ENCODE measurements around the gene KIF13A. TPM values are rescaled to one million over a fixed set of nuclear protein-coding genes. Genes with fewer than 3 reads are reported as not detected.

Gene KIF13A
- total and polyA plus RNA-seq, 2 experiments from 2014 or later = 8.4 to 28.2 TPM

GRCh38 chr6:17999425-17999824 is 12.0 kb upstream of the KIF13A start:
- DNase-seq (ENCODE audit: low spot score) = no peak
- Histone ChIP-seq H3K4me3 (no peak overlapping the region), H3K27ac (ENCODE audit: low read depth) (no peak overlapping the region), H3K79me2 (replicated peaks; ENCODE audit: insufficient read depth) (no peaks in the 10 kb centered on the region), H3K4me1 (ENCODE audit: insufficient read depth) (no peaks in the 10 kb centered on the region), H3K36me3 (ENCODE audit: insufficient read depth) (no peaks in the 10 kb centered on the region), H4K20me1 (replicated peaks; ENCODE audit: insufficient read depth) (no peaks in the 10 kb centered on the region), H3K9me2 (ENCODE audit: insufficient read depth) (0 out of 2 replicates have a peak, but pooled peaks cover 3% of the 10 kb centered on the region), H3K27me3 (ENCODE audit: insufficient read depth) (no peaks in the 10 kb centered on the region), H3F3A (replicated peaks; ENCODE audit: low read depth) (no peaks in the 10 kb centered on the region), H3K4me2 (no peak overlapping the region), H2AFZ (no peak overlapping the region)
- Mint-ChIP-seq H3K4me1 (no peaks in the 10 kb centered on the region; the same call in 2 of the 3 replicates), H3K27me3 (ENCODE audit: insufficient read depth, low read depth, poor library complexity) (peaks cover 4% of the 10 kb centered on the region), H3K4me3 (no peak overlapping the region), H3K9me3 (no peaks in the 10 kb centered on the region), H3K36me3 (ENCODE audit: low read depth) (no peaks in the 10 kb centered on the region), H3K27ac (no peak overlapping the region)
- no peak for ATAC-seq
- TF ChIP-seq CTCF (conservative IDR thresholded peaks at IDR 0.05; ENCODE audit: low read depth in 2 of 2) = no peak
- no peak for TF ChIP-seq REST (IDR thresholded peaks at IDR 0.05; ENCODE audit: unreplicated experiment)
- TF ChIP-seq STAT1 (IDR thresholded peaks at IDR 0.05; ENCODE audit: unreplicated experiment) = no peak
- TF ChIP-seq CREB1 (CRISPR knock-in tag; IDR thresholded peaks at IDR 0.05; ENCODE audit: low read depth) = no peak
- no peak for TF ChIP-seq EZH2 (IDR thresholded peaks at IDR 0.05; ENCODE audit: low read depth, unreplicated experiment)
- TF ChIP-seq ZNF462 (CRISPR knock-in tag; IDR thresholded peaks at IDR 0.05) = no peak
- TF ChIP-seq EZH2phosphoT487 (IDR thresholded peaks at IDR 0.05; ENCODE audit: unreplicated experiment) = no peak
- TF ChIP-seq ZNF331 (CRISPR knock-in tag; IDR thresholded peaks at IDR 0.05; ENCODE audit: low read depth) = no peak

Data from GM23338 (cell line).